ENCODE results near the gene NOL12.
"Not testable (repeated sequence)": the region's sequence is repeated elsewhere in the genome, so short reads cannot be mapped to it uniquely, and the experiment has no call there.

Gene NOL12

DNA sequence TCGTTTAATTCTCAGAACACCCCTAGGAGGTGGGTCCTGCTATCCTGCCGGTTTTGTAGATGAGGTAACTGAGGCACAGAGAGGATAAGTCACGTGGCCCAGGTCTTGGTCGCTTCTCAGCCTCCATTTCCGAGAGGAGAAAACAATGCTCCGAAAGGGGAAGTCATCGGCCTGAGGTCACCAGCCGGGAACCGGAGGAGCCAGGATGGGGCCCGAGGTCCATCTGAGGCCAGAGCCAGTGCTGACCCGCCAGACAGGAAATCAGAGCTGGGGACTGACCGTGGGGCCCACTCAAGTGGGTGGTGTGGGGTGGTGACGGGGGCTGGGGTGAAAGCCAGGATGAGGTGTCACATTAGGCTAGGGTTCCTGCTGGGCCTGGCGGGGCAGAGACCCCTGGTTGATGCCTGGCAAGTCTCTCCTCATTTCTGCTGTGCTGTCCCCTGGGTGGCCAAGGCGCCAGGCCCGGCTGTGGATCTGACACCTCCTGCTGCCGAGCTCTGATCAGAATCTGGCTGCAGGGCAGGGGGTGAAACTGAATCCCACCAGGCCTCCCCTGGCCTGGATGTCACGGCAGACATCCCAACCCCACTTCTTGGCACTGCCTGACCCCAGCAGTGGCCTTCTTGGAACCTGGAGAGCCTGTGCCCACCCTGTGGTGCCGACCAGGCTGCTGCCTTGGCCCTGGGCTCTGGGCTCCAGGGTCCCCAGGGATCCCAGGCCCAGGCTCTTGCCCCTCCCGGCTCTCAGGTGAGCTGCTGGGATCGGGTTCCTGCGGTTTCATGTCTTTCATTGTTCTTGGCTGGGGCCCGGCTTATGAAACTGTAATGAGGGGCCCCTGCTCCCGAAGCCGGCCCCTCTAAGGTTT is 22.7 kb downstream of the NOL12 start:
- no peak overlapping the region for H3K27ac Mint-ChIP-seq
- H3K4me1 Mint-ChIP-seq (ENCODE audit: low read depth) = no peaks in the 10 kb centered on the region
- H3K9me3 Mint-ChIP-seq = no peaks in the 10 kb centered on the region
- H3K4me3 Mint-ChIP-seq = no peak overlapping the region
- H3K27me3 Mint-ChIP-seq (ENCODE audit: low read depth) = no peaks in the 10 kb centered on the region
- H3K36me3 Mint-ChIP-seq (ENCODE audit: low read depth) = peaks cover 1% of the 10 kb centered on the region

DNA sequence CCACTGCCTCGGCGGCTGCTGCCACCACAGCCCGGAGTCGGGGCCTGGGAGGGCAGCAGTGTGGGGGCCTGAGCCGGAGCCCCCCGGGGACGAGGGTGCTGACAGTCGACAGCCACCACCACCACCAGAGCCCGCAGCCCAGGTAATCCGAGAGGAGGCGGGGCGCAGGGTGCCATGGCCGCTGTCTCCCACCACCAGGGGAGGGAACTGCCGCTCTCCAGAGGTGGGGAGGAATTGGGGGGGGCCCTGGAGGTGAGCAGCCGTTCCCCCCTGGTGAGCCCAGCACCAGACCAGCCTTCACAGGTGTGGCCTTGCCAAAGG is 23.3 kb downstream of the NOL12 start:
- peaks cover 1% of the 10 kb centered on the region for H3K36me3 Mint-ChIP-seq (ENCODE audit: low read depth)
- no peaks in the 10 kb centered on the region for H3K9me3 Mint-ChIP-seq
- H3K4me3 Mint-ChIP-seq = no peak overlapping the region
- H3K27me3 Mint-ChIP-seq (ENCODE audit: low read depth) = no peaks in the 10 kb centered on the region
- no peaks in the 10 kb centered on the region for H3K4me1 Mint-ChIP-seq (ENCODE audit: low read depth)
- no peak overlapping the region for H3K27ac Mint-ChIP-seq

DNA sequence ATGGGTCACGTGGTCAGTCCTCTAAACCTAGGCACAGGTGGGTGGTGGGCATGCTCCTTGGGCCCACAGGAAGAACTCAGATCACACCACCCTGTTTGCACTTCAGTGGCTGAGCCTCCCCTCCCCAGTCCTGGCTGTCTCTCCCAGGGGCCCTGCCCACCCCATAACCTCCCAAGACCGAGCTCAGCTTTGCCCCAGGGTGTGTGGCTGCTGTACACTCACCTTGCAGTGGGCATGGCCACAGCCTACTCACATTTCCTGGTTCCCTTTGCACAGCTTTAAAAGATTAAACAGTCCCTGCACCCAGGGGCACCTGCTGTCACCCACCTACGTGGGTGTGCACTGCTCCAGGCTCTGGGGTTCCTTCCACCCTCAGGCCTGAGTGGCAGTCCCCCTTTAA is 24.5 kb downstream of the NOL12 start:
- no peaks in the 10 kb centered on the region for H3K9me3 Mint-ChIP-seq
- H3K4me1 Mint-ChIP-seq (ENCODE audit: low read depth) = no peaks in the 10 kb centered on the region
- no peak overlapping the region for H3K4me3 Mint-ChIP-seq
- H3K36me3 Mint-ChIP-seq (ENCODE audit: low read depth) = peaks cover 1% of the 10 kb centered on the region
- H3K27ac Mint-ChIP-seq = no peak overlapping the region
- no peaks in the 10 kb centered on the region for H3K27me3 Mint-ChIP-seq (ENCODE audit: low read depth)

DNA sequence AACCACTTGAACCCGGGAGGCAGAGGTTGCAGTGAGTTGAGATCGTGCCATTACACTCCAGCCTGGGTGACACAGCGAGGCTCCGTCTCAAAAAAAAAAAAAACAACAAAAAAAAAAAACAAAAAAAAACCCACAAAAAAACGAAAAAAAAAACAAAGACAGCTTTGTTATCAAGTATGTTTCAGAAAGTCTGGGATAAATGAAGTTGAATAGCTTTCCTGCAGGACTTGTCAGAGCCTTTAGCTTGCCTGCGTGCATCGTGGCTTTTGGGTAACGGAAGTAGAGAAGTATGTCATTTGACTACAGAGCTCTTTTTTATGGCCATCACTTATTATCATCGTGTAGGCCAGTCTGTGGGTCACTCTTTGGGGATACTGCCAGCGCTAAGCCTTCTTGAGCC is 25.3 kb downstream of the NOL12 start:
- Mint-ChIP-seq H3K9me3 (no peaks in the 10 kb centered on the region), H3K4me1 (ENCODE audit: low read depth) (no peaks in the 10 kb centered on the region), H3K27ac (no peak overlapping the region), H3K36me3 (ENCODE audit: low read depth) (peaks cover 1% of the 10 kb centered on the region), H3K27me3 (ENCODE audit: low read depth) (no peaks in the 10 kb centered on the region), H3K4me3 (no peak overlapping the region)

DNA sequence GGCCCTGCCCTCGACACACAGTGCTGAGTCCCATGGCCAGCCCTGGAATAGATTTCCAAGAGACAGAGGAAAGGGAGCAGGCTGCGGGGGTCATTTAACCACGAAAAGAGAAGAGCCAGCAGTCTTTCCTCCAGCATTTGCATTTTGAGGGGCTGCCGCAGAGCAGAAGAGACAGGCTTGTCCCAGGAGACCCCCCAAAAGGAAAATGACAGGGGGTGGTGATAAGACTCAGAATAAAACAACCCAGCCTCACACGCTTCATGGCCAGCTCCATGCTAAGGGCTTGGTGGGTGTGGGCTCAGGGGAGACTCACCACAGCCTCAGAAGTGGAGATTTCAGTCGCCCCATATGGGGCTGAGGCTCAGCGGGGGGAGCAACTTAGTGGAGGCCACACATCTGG is 27.6 kb downstream of the NOL12 start:
- H3K27me3 Mint-ChIP-seq (ENCODE audit: low read depth) = no peaks in the 10 kb centered on the region
- peaks cover 1% of the 10 kb centered on the region for H3K36me3 Mint-ChIP-seq (ENCODE audit: low read depth)
- no peak overlapping the region for H3K27ac Mint-ChIP-seq
- no peaks in the 10 kb centered on the region for H3K4me1 Mint-ChIP-seq (ENCODE audit: low read depth)
- no peaks in the 10 kb centered on the region for H3K9me3 Mint-ChIP-seq
- no peak overlapping the region for H3K4me3 Mint-ChIP-seq

DNA sequence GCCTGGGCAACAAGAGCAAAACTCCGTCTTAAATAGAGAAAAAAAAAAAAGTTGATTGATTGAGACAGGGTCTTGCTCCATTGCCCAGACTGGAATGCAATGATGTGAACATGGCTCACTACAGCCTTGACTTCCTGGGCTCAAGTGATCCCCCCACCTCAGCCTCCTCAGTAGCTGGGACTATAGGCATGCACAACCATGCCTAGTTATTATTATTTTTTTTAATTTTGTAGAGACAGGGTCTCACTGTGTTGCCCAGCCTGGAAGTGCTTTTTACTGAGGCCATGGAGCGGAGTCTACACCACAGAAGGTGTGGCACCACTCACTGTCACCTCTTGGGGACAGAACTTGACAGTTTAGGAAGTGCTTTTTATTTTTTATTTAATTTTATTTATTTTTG is 28.5 kb downstream of the NOL12 start:
- Mint-ChIP-seq H3K9me3 (no peaks in the 10 kb centered on the region), H3K4me3 (no peak overlapping the region), H3K36me3 (ENCODE audit: low read depth) (peaks cover 1% of the 10 kb centered on the region), H3K4me1 (ENCODE audit: low read depth) (peaks cover 1% of the 10 kb centered on the region), H3K27ac (no peak overlapping the region), H3K27me3 (ENCODE audit: low read depth) (no peaks in the 10 kb centered on the region)

DNA sequence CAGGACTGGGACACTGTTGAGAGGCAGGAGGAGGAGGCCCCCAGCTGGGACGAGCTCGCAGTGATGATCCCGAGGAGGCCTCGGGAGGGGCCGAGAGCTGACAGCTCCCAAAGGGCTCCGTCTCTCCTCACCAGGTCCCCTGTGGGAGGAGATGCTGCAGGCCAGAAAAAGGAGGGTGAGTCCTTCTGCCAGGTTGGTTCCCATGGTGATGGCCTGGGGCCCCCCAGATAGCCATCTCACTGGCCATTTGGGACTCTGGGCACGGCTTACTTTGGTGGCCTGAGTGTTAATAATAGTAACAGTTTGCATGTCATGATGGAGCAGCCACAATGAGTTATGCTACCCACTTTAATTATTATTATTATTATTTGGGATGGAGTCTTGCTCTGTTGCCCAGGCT is 29.6 kb downstream of the NOL12 start:
- H3K36me3 Mint-ChIP-seq (ENCODE audit: low read depth) = no peaks in the 10 kb centered on the region
- H3K4me3 Mint-ChIP-seq = no peak overlapping the region
- no peaks in the 10 kb centered on the region for H3K27me3 Mint-ChIP-seq (ENCODE audit: low read depth)
- H3K9me3 Mint-ChIP-seq = no peaks in the 10 kb centered on the region
- peaks cover 5% of the 10 kb centered on the region for H3K4me1 Mint-ChIP-seq (ENCODE audit: low read depth)
- H3K27ac Mint-ChIP-seq = no peak overlapping the region

DNA sequence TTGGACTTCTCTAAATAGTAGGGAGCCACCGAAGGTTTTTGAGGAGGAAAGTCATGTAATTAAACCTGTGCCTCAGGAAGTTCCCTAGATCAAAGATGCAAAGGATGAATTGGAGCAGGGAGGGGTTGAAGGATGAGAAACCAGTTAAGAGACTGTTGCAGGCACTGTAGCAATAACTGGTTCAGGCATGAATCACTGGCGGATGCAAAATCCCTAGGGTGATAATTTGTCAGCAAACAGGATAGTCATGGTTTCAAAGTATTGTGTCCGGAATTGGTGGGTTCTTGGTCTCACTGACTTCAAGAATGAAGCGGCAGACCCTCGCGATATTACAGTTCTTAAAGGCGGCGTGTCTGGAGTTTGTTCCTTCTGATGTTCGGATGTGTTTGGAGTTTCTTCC is 30.6 kb downstream of the NOL12 start:
- Mint-ChIP-seq H3K27ac (no peak overlapping the region), H3K36me3 (ENCODE audit: low read depth) (no peaks in the 10 kb centered on the region), H3K4me3 (no peak overlapping the region), H3K4me1 (ENCODE audit: low read depth) (peaks cover 5% of the 10 kb centered on the region), H3K27me3 (ENCODE audit: low read depth) (no peaks in the 10 kb centered on the region), H3K9me3 (no peaks in the 10 kb centered on the region)

DNA sequence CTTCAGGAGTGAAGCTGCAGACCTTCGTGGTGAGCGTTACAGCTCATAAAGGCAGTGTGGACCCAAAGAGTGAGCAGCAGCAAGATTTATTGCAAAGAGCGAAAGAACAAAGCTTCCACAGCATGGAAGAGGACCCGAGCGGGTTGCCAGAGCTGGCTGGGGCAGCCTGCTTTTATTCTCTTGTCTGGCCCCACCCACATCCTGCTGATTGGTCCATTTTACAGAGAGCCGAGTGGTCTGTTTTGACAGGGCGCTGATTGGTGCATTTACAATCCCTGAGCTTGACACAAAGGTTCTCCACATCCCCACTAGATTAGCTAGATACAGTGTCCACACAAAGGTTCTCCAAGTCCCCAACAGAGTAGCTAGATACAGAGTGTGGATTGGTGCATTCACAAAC is 31.1 kb downstream of the NOL12 start:
- not testable (repeated sequence) for H3K4me3 Mint-ChIP-seq; H3K36me3 Mint-ChIP-seq (ENCODE audit: low read depth); H3K9me3 Mint-ChIP-seq; H3K4me1 Mint-ChIP-seq (ENCODE audit: low read depth); H3K27ac Mint-ChIP-seq; H3K27me3 Mint-ChIP-seq (ENCODE audit: low read depth)

DNA sequence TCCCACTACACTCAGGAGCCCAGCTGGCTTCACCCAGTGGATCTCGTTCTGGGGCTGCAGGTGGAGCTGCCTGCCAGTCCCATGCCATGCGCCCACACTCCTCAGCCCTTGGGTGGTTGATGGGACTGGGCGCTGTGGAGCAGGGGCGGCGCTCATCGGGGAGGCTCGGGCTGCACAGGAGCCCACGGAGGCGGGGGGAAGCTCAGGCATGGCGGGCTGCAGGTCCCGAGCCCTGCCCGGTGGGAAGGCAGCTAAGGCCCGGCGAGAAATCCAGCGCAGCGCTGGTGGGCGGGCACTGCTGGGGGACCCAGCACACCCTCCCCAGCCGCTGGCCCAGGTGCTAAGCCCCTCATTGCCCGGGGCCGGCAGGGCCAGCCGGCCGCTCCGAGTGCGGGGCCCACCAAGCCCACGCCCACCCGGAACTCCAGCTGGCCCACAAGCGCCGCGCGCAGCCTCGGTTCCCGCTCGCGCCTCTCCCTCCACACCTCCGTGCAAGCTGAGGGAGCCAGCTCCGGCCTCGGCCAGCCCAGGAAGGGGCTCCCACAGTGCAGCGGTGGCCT is 31.7 kb downstream of the NOL12 start:
- H3K4me3 Mint-ChIP-seq; H3K9me3 Mint-ChIP-seq; H3K27me3 Mint-ChIP-seq (ENCODE audit: low read depth); H3K4me1 Mint-ChIP-seq (ENCODE audit: low read depth); H3K27ac Mint-ChIP-seq; H3K36me3 Mint-ChIP-seq (ENCODE audit: low read depth): not testable (repeated sequence)

DNA sequence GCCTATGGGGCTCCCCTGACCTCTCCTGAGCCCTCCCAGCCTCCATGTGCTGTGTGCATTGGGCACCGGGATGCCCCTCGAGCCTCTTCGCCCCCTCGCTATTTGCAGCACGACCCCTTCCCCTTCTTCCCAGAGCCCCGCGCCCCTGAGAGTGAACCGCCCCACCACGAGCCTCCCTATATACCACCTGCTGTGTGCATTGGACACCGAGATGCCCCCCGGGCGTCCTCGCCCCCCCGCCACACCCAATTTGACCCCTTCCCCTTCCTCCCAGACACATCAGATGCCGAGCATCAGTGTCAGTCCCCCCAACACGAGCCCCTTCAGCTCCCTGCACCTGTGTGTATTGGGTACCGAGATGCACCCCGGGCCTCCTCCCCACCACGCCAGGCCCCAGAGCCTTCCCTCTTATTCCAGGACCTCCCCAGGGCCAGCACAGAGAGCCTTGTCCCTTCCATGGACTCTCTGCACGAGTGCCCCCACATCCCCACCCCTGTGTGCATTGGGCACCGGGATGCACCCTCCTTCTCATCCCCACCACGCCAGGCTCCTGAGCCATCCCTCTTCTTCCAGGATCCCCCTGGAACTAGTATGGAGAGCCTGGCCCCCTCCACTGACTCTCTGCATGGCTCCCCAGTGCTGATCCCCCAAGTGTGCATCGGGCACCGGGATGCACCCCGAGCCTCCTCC is 39.6 kb downstream of the NOL12 start:
- H3K27me3 Mint-ChIP-seq (ENCODE audit: low read depth) = no peaks in the 10 kb centered on the region
- H3K4me1 Mint-ChIP-seq (ENCODE audit: low read depth) = peaks cover 2% of the 10 kb centered on the region
- no peaks in the 10 kb centered on the region for H3K9me3 Mint-ChIP-seq
- no peak overlapping the region for H3K4me3 Mint-ChIP-seq
- H3K27ac Mint-ChIP-seq = no peak overlapping the region
- no peaks in the 10 kb centered on the region for H3K36me3 Mint-ChIP-seq (ENCODE audit: low read depth)

DNA sequence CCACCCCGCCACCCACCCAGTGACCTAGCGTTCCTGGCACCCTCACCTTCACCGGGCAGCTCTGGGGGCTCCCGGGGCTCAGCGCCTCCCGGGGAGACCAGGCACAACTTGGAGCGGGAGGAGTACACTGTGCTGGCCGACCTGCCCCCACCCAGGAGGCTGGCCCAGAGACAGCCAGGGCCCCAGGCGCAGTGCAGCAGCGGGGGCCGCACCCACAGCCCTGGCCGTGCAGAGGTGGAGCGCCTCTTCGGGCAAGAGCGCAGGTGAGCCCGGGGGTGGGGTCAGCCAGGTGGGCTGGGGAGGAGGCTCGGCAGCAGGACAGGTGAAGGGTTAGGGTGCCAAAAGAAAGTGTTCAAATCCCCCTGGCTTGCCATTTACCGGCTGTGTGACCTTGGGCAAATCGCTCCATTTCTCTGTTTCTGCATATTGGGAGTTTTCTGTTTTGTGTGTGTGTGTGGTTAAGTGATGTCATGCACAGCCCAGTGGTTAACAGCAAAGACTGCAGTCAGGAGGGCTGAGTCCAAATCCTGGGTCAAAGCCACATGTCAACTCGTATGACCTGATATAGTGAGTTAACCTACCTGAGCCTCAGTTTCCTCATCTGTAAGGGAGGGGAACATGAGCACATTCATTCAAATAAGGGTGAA is 40.2 kb downstream of the NOL12 start:
- H3K4me1 Mint-ChIP-seq (ENCODE audit: low read depth) = peaks cover 2% of the 10 kb centered on the region
- H3K4me3 Mint-ChIP-seq = no peak overlapping the region
- no peaks in the 10 kb centered on the region for H3K9me3 Mint-ChIP-seq
- no peak overlapping the region for H3K27ac Mint-ChIP-seq
- no peaks in the 10 kb centered on the region for H3K36me3 Mint-ChIP-seq (ENCODE audit: low read depth)
- H3K27me3 Mint-ChIP-seq (ENCODE audit: low read depth) = no peaks in the 10 kb centered on the region

DNA sequence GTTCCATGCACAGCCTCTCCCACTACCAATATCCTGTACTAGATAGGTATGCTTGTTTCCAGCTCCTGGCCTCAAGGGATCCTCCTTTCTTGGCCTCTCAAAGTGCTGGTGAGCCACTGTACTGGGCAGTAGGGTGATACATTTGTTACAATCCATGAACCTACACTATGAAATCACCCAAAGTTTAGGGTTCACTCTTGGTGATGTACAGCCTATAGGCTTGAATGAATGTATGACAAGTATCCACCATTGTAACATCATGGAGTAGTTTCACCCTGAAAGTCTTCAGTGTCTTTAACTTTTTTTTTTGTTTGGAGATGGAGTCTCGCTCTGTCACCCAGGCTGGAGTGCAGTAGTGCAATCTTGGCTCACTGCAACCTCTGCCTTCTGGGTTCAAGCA is 42.5 kb downstream of the NOL12 start:
- no peak overlapping the region for H3K4me3 Mint-ChIP-seq
- H3K9me3 Mint-ChIP-seq = no peaks in the 10 kb centered on the region
- no peak overlapping the region for H3K27ac Mint-ChIP-seq
- no peaks in the 10 kb centered on the region for H3K36me3 Mint-ChIP-seq (ENCODE audit: low read depth)
- peaks cover 2% of the 10 kb centered on the region for H3K4me1 Mint-ChIP-seq (ENCODE audit: low read depth)
- H3K27me3 Mint-ChIP-seq (ENCODE audit: low read depth) = no peaks in the 10 kb centered on the region

DNA sequence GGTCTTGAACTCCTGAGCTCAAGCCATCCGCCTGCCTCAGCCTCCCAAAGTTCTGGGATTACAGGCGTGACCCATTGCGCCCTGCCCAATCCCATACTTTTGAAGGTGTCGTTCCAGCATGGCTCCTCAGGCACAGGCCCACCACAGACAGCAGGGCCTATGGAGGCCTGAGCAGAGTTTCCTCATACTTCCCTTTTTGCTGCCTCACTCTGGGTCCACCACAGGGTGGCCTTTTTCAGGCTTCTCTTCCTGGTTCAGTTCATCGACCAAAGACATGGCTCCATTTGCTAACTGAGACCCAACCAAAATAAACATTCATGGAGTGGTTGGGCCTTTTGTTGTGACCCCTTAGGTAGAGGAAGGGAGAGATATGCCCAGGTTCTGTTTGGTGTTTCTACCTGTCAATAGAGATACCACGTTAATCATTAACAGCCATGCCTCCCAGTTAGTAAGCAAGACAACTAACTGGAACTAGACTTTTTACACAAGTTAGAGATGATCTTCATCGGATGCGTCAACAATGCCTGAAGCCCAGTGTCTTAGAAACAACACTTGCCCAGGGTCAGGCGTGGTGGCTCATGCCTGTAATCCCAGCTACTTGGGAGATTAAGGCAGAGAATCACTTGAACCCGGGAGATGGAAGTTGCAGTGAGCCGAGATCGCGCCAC is 45.8 kb downstream of the NOL12 start:
- Mint-ChIP-seq H3K27me3 (ENCODE audit: low read depth) (no peaks in the 10 kb centered on the region), H3K27ac (no peak overlapping the region), H3K9me3 (no peaks in the 10 kb centered on the region), H3K4me3 (no peak overlapping the region), H3K4me1 (ENCODE audit: low read depth) (no peaks in the 10 kb centered on the region), H3K36me3 (ENCODE audit: low read depth) (no peaks in the 10 kb centered on the region)
